Measurements from ENCODE around the gene SEC22C.

GRCh38 chr3:42575137-42575741 is 6.5 kb downstream of the SEC22C start:
- TF ChIP-seq POLR2A (IDR thresholded peaks at IDR 0.05) = no peak
- TF ChIP-seq CTCF (IDR thresholded peaks at IDR 0.05) = no peak

Measured in prostate gland (tissue), 2 donors.